Activated naive CD8-positive, alpha-beta T cell treated with anti-CD3 and anti-CD28 coated beads for 36 hours (primary cell): ENCODE data around the gene PRDX2. TPM values are rescaled to one million over a fixed set of nuclear protein-coding genes. Genes with fewer than 3 reads are reported as not detected.

ENCODE experiments used
- DNase-seq: peaks from one replicate; pipeline ENCODE4 v3.0.0; 2021
- H3K27ac Mint-ChIP-seq: one replicate; pipeline ENCODE4 v1.8.0; 2022; ENCODE audit warnings: mild to moderate bottlenecking, moderate library complexity, mixed read lengths
- H3K27me3 Mint-ChIP-seq: one replicate; pipeline ENCODE4 v1.8.0; 2022; ENCODE audit warnings: mild to moderate bottlenecking, mixed read lengths
- H3K36me3 Mint-ChIP-seq: one replicate; pipeline ENCODE4 v1.8.0; 2021; ENCODE audit warnings: mild to moderate bottlenecking, mixed read lengths
- H3K4me1 Mint-ChIP-seq: one replicate; pipeline ENCODE4 v1.8.0; 2021; ENCODE audit warnings: mixed read lengths
- H3K4me3 Mint-ChIP-seq: one replicate; pipeline ENCODE4 v1.8.0; 2022; ENCODE audit warnings: mild to moderate bottlenecking, moderate library complexity, mixed read lengths
- H3K9me3 Mint-ChIP-seq: one replicate; pipeline ENCODE4 v1.8.0; 2022; ENCODE audit warnings: mixed read lengths
- total RNA-seq, 2 experiments: library from RNA; stranded (reverse); gene quantifications; one replicate each; pipeline ENCODE4 v1.2.3, GENCODE V29; 2021

The PRDX2 gene
- total RNA-seq, 2 experiments from 2014 or later = 238 to 241 TPM

DNA sequence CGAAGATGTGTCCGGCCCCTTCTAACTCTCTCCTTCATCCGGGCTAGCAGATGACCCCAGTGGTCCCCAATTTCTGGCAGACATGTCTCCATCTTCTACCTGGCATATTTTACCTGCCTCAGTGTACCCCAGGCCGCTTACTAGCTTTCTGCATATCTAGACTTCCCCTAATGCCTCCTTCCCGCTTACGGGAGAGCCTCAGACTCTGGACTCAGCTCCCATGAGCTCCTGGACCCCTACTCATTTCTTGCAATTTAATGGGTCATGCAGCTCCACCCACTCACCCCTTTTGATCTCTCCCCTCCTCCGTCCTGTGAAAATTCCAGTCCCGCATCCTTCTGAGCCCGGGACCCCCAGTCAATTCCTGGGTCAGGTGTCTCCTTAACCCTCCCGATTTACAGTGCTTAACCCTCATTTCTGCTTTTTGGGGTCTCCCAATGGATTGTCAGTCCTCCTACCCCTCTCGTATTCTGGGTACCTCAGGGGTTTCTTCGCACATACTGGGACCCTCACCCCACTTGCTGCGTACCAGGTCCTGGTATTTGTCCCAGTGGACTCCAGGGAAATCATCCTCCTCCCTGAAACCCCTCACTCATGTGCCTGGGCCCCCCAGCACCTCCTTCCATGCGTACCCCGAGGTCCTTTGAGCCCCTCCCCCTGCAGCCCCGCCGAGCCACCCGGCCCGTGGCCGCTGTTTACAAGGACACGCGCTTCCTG is 10.8 kb downstream of the PRDX2 start:
- H3K27me3 Mint-ChIP-seq = no peaks in the 10 kb centered on the region
- peak overlapping the region; percentile 95 for H3K4me3 Mint-ChIP-seq
- peaks cover 39% of the 10 kb centered on the region for H3K4me1 Mint-ChIP-seq
- no peak for DNase-seq
- H3K36me3 Mint-ChIP-seq = peaks cover 20% of the 10 kb centered on the region
- no peaks in the 10 kb centered on the region for H3K9me3 Mint-ChIP-seq
- peak overlapping the region; percentile 98 for H3K27ac Mint-ChIP-seq

DNA sequence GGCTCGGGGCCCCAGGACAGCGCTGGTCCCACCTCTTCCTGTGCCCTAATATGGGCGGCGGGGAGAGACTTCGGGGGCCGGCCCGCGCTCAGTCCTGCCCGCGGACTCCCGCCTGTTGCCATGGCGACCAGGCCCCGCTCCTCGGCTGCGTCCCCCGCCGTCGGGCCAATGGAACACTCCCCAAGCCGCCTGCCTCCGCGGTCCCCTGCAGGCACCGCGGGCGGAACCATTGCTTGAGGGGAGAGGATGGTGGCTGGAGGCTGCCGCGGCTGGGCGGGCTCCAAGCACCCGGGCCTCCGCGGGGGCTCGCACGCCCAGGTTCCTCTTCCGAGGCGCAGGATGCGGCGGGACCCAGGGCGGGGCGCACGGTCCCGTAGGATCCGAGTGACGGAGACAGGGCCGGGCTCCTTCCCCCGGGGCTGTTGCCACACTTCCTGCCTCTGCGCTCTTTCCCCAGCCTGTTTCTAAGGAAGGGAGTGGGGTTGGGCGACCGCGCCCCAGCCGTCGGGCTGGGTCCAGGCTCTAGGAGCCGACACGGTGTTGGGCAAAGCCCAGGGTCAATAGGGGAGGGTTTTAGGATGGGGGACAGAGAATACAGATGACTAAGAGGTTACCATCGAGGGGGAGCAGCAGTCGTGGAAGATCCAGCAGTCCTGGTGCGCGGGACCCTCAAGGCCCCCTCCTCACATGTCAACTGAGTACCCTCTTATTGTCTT is 11.5 kb downstream of the PRDX2 start:
- Mint-ChIP-seq H3K4me3 (peak overlapping the region; percentile 95), H3K9me3 (no peaks in the 10 kb centered on the region), H3K36me3 (peaks cover 20% of the 10 kb centered on the region), H3K27ac (peak overlapping the region; percentile 98), H3K4me1 (peaks cover 36% of the 10 kb centered on the region), H3K27me3 (no peaks in the 10 kb centered on the region)
- DNase-seq = peak; percentile 99

- no peaks in the 10 kb centered on the region for H3K27me3 Mint-ChIP-seq
- H3K9me3 Mint-ChIP-seq = no peaks in the 10 kb centered on the region
- H3K4me1 Mint-ChIP-seq = peaks cover 29% of the 10 kb centered on the region
- H3K36me3 Mint-ChIP-seq = peaks cover 16% of the 10 kb centered on the region
- H3K27ac Mint-ChIP-seq = peak overlapping the region; percentile 93
- peak overlapping the region; percentile 85 for H3K4me3 Mint-ChIP-seq
- DNase-seq = no peak
Observed at GRCh38 chr19:12789098-12789903, 12.3 kb downstream of the PRDX2 start.

GRCh38 chr19:12788682-12789097 is 12.9 kb downstream of the PRDX2 start:
- H3K4me3 Mint-ChIP-seq = peak overlapping the region; percentile 85
- peaks cover 13% of the 10 kb centered on the region for H3K36me3 Mint-ChIP-seq
- DNase-seq = peak; percentile 52
- H3K27ac Mint-ChIP-seq = peak overlapping the region; percentile 93
- no peaks in the 10 kb centered on the region for H3K9me3 Mint-ChIP-seq
- no peaks in the 10 kb centered on the region for H3K27me3 Mint-ChIP-seq
- H3K4me1 Mint-ChIP-seq = peaks cover 25% of the 10 kb centered on the region

DNA sequence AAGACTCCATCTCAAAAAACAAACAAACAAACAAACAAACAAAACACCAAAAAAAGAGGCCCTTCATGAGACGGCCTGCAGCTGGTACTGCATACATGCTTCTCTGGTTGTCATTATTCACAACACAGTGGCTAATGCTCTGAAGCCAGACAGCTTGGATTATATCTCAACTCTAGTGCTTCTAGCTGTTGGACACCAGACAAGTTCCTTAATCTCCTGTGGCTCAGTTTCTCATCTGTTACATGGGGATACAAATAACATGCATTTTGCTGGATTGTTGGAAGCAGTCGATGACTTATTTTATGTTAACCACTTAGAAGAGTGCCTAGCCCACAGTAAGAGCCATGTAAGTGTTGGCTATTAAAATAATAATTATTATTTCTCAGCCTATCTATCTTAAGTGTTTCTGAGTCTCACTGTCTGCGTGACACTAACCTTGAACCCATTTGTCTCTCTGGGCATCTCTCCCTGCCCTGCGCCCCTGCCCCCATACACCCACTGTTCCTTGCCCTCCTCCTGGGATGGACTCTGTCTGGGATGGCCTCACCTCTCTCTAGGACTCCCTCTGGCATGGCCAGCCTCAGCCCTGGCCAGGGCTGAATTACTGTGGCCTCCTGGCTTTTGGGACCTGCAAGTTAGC is 13.4 kb downstream of the PRDX2 start:
- Mint-ChIP-seq H3K27ac (peak overlapping the region; percentile 93), H3K9me3 (no peaks in the 10 kb centered on the region), H3K36me3 (peaks cover 10% of the 10 kb centered on the region), H3K4me1 (peaks cover 29% of the 10 kb centered on the region), H3K27me3 (no peaks in the 10 kb centered on the region), H3K4me3 (peak overlapping the region; percentile 41)
- no peak for DNase-seq

DNA sequence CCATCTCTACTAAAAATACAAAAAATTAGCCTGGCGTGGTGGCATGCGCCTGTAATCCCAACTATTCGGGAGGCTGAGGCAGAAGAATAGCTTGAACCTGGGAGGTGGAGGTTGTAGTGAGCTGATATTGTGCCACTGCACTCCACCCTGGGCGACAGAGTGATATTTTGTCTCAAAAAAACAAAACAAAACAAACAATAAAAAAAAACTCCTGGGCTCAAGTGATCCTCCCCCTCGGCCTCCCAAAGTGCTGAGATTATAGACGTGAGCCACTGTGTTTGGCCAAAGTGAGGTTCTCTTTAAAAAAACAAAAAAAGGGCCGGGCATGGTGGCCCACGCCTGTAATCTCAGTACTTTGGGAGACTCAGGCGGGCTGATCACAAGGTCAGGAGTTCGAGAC is 14.1 kb downstream of the PRDX2 start:
- no peak overlapping the region for H3K4me3 Mint-ChIP-seq
- no peaks in the 10 kb centered on the region for H3K9me3 Mint-ChIP-seq
- peaks cover 5% of the 10 kb centered on the region for H3K36me3 Mint-ChIP-seq
- H3K4me1 Mint-ChIP-seq = peaks cover 29% of the 10 kb centered on the region
- DNase-seq = no peak
- no peaks in the 10 kb centered on the region for H3K27me3 Mint-ChIP-seq
- H3K27ac Mint-ChIP-seq = no peak overlapping the region

DNA sequence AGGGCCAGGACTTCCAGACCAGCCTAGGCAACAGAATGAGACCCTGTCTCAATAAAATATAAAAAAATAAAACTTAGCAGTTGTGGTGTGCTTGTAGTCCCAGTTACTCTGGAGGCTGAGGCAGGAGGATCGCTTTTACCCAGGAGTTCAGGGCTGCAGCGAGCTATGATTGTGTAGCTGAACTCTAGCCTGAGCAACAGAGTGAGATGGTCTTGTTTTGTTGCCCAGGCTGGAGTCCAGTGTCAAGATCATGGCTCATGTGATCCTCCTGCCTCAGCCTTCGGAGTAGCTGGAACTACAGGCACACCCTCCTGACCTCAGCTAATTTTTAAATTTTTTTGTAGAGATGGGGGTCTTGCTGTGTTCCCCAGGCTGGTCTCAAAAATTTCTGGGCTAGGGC is 14.6 kb downstream of the PRDX2 start:
- no peaks in the 10 kb centered on the region for H3K9me3 Mint-ChIP-seq
- no peak overlapping the region for H3K4me3 Mint-ChIP-seq
- H3K36me3 Mint-ChIP-seq = peaks cover 3% of the 10 kb centered on the region
- H3K27ac Mint-ChIP-seq = peak overlapping the region; percentile 65
- no peaks in the 10 kb centered on the region for H3K27me3 Mint-ChIP-seq
- peaks cover 32% of the 10 kb centered on the region for H3K4me1 Mint-ChIP-seq
- no peak for DNase-seq

- H3K27me3 Mint-ChIP-seq = no peaks in the 10 kb centered on the region
- no peak for DNase-seq
- no peaks in the 10 kb centered on the region for H3K9me3 Mint-ChIP-seq
- peaks cover 37% of the 10 kb centered on the region for H3K4me1 Mint-ChIP-seq
- H3K27ac Mint-ChIP-seq = peak overlapping the region; percentile 65
- no peaks in the 10 kb centered on the region for H3K36me3 Mint-ChIP-seq
- H3K4me3 Mint-ChIP-seq = no peak overlapping the region
Observed at GRCh38 chr19:12786141-12786870, 15.3 kb downstream of the PRDX2 start.

GRCh38 chr19:12785431-12786031 is 16.1 kb downstream of the PRDX2 start:
- no peaks in the 10 kb centered on the region for H3K9me3 Mint-ChIP-seq
- H3K36me3 Mint-ChIP-seq = no peaks in the 10 kb centered on the region
- no peak for DNase-seq
- peaks cover 30% of the 10 kb centered on the region for H3K4me1 Mint-ChIP-seq
- no peak overlapping the region for H3K4me3 Mint-ChIP-seq
- no peaks in the 10 kb centered on the region for H3K27me3 Mint-ChIP-seq
- H3K27ac Mint-ChIP-seq = no peak overlapping the region

DNA sequence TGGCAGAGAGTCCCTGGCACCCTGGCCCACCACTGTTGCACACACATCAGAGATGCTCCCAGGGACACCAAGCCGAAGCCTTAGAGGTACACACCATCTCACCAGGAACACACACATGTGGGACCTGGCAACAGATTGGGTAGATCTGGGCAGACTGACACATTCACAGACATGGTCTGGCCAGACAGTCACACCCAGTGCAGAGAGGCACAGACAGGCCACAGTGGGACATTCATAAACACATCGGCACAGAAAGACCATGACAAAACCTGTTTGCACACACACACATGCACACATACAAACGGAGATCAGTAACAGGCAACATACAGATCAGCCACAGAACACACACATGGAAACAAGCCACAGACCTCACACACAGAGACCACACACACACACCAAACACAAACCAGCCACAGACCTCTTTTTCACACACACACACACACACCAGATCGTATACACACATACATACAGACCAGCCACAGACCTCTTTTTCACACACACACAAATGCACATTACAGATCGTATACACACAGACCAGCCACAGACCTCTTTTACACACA is 16.6 kb downstream of the PRDX2 start:
- H3K36me3 Mint-ChIP-seq = no peaks in the 10 kb centered on the region
- DNase-seq = no peak
- H3K27ac Mint-ChIP-seq = no peak overlapping the region
- no peaks in the 10 kb centered on the region for H3K9me3 Mint-ChIP-seq
- H3K4me1 Mint-ChIP-seq = peaks cover 27% of the 10 kb centered on the region
- no peak overlapping the region for H3K4me3 Mint-ChIP-seq
- no peaks in the 10 kb centered on the region for H3K27me3 Mint-ChIP-seq

DNA sequence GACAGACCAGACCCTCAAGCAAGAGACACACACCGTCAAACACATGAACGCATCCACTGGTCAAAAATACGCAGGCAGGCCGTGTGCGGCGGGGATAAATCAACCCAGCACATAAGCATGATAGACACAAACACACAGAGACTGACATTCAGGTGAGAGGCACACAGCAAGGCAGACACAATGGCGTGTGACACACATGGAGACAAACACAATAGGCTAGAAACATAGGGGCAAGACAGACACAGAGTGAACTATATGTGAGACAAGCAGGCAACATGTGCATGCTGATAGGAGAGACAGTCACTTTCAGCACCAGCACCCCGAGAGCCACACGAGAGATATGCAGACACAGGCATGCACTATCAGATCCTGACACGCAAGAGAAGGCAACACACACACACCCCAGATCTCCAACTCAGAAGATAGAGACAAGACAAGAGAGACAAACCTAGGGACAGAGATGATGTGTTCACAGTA is 17.2 kb downstream of the PRDX2 start:
- H3K4me3 Mint-ChIP-seq = no peak overlapping the region
- peaks cover 28% of the 10 kb centered on the region for H3K4me1 Mint-ChIP-seq
- no peaks in the 10 kb centered on the region for H3K27me3 Mint-ChIP-seq
- H3K27ac Mint-ChIP-seq = no peak overlapping the region
- no peaks in the 10 kb centered on the region for H3K36me3 Mint-ChIP-seq
- no peak for DNase-seq
- H3K9me3 Mint-ChIP-seq = no peaks in the 10 kb centered on the region

DNA sequence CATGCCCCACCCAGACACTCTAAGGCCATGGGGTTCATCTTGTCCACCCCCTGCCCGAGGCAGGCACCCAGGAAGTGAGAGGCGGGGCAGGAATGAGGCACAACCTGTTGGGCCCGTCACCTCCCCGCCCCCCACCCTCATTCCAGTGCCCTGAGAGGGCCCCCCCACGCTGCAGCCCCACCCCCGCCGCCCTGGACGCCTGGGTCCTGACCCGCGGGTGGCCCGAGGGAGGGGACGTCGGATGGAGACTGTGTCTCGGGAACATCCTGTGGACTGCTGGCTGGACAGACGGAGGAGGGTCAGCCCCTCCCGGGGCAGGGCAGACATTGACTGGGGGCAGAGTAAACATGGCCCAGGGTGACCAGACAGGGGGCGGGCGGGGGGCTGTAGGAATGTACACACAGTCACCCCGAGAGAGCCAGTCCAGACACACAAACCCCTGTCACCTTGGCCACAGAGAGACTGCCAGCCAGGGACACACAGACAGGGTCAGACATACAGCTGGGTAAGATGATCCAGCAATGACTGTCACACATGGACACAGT is 17.7 kb downstream of the PRDX2 start:
- Mint-ChIP-seq H3K27me3 (no peaks in the 10 kb centered on the region), H3K36me3 (no peaks in the 10 kb centered on the region), H3K27ac (peak overlapping the region; percentile 87), H3K4me1 (peaks cover 27% of the 10 kb centered on the region), H3K4me3 (peak overlapping the region; percentile 70), H3K9me3 (no peaks in the 10 kb centered on the region)
- DNase-seq = no peak

GRCh38 chr19:12783291-12783848 is 18.2 kb downstream of the PRDX2 start:
- Mint-ChIP-seq H3K4me1 (peaks cover 27% of the 10 kb centered on the region), H3K36me3 (no peaks in the 10 kb centered on the region), H3K4me3 (peak overlapping the region; percentile 70), H3K27ac (peak overlapping the region; percentile 87), H3K27me3 (no peaks in the 10 kb centered on the region), H3K9me3 (no peaks in the 10 kb centered on the region)
- no peak for DNase-seq
